Ishikawa (cell line): ENCODE results near the gene SKI.

Experiments
- CEBPB ChIP-seq: IDR thresholded peaks from 2 replicates; pipeline ENCODE4 v1.6.1; 2012
- CREB1 ChIP-seq: IDR thresholded peaks from 2 replicates; pipeline ENCODE4 v1.6.1; 2012; ENCODE audit warnings: low read depth
- EGR1 ChIP-seq: IDR thresholded peaks from 2 replicates; pipeline ENCODE4 v1.6.1; 2012
- EP300 ChIP-seq: IDR thresholded peaks from 2 replicates; pipeline ENCODE4 v1.6.1; 2012; ENCODE audit warnings: borderline replicate concordance
- FOXM1 ChIP-seq: IDR thresholded peaks from 2 replicates; pipeline ENCODE4 v1.6.1; 2012; ENCODE audit warnings: low read depth, borderline replicate concordance
- NFIC ChIP-seq: IDR thresholded peaks from 2 replicates; pipeline ENCODE4 v1.6.1; 2012
- RAD21 ChIP-seq: IDR thresholded peaks from 2 replicates; pipeline ENCODE4 v1.6.1; 2012; ENCODE audit warnings: low read depth
- TAF1 ChIP-seq: IDR thresholded peaks from 2 replicates; pipeline ENCODE4 v1.6.1; 2012; ENCODE audit warnings: low read depth, mild to moderate bottlenecking
- TCF12 ChIP-seq: IDR thresholded peaks from 2 replicates; pipeline ENCODE4 v1.6.1; 2012; ENCODE audit warnings: low read depth
- TEAD4 ChIP-seq: IDR thresholded peaks from 2 replicates; pipeline ENCODE4 v1.6.1; 2012
- YY1 ChIP-seq: IDR thresholded peaks from 2 replicates; pipeline ENCODE4 v1.6.1; 2012; ENCODE audit warnings: low read depth
- ZBTB7A ChIP-seq: IDR thresholded peaks from 2 replicates; pipeline ENCODE4 v1.6.1; 2012; ENCODE audit warnings: low read depth
- TF ChIP-seq, protein P1 (sequence below): IDR thresholded peaks from 2 replicates; pipeline ENCODE4 v1.6.1; 2012; ENCODE audit warnings: low read depth, mild to moderate bottlenecking
- TF ChIP-seq, protein P2 (sequence below): IDR thresholded peaks from 2 replicates; pipeline ENCODE4 v1.6.1; 2012
- TF ChIP-seq, protein P3 (sequence below): IDR thresholded peaks from 2 replicates; pipeline ENCODE4 v1.6.1; 2012

Gene SKI

DNA sequence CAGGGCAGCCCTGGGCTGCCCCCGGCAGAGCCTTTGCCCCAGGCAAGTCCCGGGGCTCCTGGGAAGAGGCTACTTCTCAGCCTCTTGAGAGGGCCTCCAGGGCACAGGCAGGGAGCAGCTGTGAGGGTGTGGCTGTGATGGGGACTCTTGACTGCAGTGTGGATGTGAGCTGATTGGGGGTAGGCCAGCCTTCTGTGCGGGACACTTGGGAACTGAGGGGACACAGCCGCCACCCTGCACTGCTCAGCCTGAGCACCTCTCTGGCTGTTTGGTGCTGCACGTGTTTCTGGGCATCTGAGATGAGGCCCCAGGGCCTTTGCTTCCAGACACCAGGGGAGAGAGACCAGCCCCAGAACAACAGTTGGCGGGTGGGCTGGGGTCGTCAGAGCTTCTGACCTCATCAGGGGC is 62.1 kb downstream of the SKI start:
- TF ChIP-seq FOXM1 (no peak), TCF12 (no peak), CEBPB (no peak), RAD21 (no peak), NFIC (no peak), EGR1 (no peak), TEAD4 (no peak)
- TF ChIP-seq, protein P1, sequence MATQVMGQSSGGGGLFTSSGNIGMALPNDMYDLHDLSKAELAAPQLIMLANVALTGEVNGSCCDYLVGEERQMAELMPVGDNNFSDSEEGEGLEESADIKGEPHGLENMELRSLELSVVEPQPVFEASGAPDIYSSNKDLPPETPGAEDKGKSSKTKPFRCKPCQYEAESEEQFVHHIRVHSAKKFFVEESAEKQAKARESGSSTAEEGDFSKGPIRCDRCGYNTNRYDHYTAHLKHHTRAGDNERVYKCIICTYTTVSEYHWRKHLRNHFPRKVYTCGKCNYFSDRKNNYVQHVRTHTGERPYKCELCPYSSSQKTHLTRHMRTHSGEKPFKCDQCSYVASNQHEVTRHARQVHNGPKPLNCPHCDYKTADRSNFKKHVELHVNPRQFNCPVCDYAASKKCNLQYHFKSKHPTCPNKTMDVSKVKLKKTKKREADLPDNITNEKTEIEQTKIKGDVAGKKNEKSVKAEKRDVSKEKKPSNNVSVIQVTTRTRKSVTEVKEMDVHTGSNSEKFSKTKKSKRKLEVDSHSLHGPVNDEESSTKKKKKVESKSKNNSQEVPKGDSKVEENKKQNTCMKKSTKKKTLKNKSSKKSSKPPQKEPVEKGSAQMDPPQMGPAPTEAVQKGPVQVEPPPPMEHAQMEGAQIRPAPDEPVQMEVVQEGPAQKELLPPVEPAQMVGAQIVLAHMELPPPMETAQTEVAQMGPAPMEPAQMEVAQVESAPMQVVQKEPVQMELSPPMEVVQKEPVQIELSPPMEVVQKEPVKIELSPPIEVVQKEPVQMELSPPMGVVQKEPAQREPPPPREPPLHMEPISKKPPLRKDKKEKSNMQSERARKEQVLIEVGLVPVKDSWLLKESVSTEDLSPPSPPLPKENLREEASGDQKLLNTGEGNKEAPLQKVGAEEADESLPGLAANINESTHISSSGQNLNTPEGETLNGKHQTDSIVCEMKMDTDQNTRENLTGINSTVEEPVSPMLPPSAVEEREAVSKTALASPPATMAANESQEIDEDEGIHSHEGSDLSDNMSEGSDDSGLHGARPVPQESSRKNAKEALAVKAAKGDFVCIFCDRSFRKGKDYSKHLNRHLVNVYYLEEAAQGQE: no peak

DNA sequence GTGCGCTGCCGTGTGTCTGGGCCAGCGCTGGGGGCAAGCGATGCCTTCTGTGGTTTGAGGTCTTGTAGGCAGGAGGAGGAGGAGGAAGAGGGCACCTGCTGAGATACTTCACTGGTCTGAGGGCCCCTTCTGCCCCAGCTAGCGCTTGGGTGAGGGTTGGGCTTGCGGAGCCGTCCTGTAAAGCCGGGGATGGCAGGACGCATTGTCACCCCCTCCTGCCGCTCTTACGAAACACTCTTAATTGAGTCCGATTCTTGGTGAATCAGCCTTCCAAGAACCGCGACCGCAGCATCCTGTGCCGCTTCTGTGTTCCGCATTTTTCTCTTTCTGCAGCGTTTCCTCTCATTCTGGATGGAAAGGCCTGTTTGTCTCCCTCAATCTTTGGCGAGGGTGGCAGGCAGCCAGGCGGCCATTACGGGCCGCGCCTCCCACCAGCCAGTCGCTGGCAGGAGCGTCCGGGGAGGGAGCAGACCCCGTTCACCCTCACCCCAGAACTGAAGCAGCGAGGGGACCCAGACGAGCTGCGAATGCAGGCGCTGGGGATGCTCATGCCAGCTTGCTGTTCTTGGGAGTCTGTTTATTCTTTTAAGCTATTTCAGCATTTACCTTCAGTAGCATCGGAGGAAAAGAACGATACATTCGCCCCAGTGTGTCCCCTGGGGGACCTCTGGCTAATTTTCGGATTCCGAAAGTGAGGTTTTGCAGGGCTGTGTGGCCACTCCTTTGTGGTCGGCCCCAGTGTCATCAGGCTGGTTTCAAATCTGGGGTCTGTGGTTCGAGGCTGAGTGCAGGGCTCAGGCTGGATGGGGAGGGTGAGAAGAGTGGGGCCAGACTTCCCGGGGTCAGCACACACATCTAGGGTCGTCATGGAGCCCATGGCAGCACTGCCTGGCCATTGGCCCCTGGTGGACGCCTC is 62.7 kb downstream of the SKI start:
- no peak for TF ChIP-seq ZBTB7A
- TF ChIP-seq YY1: no peak
- TF ChIP-seq CEBPB: no peak
- TF ChIP-seq EP300: no peak
- TF ChIP-seq FOXM1: no peak
- no peak for TF ChIP-seq TAF1
- no peak for TF ChIP-seq EGR1
- no peak for TF ChIP-seq CREB1
- TF ChIP-seq, protein P2, sequence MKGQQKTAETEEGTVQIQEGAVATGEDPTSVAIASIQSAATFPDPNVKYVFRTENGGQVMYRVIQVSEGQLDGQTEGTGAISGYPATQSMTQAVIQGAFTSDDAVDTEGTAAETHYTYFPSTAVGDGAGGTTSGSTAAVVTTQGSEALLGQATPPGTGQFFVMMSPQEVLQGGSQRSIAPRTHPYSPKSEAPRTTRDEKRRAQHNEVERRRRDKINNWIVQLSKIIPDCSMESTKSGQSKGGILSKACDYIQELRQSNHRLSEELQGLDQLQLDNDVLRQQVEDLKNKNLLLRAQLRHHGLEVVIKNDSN: no peak
- TF ChIP-seq TEAD4: no peak
- TF ChIP-seq, protein P3, sequence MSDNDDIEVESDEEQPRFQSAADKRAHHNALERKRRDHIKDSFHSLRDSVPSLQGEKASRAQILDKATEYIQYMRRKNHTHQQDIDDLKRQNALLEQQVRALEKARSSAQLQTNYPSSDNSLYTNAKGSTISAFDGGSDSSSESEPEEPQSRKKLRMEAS: no peak
- TF ChIP-seq, protein P1: no peak
- TF ChIP-seq NFIC: no peak
- TF ChIP-seq TCF12: no peak

DNA sequence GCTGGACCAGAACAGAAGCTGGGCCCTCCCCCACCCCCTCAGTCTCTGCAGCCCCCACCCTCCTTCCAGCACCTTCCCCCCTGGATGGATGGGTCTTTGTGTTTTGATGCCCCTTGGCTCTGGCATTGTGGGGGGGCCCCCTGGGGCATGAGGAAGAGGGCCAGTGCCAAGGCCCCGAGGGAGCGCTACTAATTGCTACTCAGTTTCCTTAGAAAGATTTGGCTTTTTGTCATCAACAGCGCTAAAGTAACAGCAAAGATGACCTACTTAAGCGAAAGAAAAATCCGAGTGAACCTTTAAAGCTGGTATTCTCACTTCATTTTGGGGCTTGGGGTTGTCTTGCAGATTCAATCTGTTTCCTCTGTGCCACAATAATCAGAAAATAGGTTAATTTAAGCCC is 63.5 kb downstream of the SKI start:
- TF ChIP-seq, protein P1: no peak
- TF ChIP-seq YY1 (no peak), TAF1 (no peak), FOXM1 (no peak), EGR1 (no peak), TEAD4 (no peak), RAD21 (no peak), CREB1 (no peak), EP300 (no peak), CEBPB (no peak), ZBTB7A (no peak), TCF12 (no peak), NFIC (no peak)
- TF ChIP-seq, protein P2: no peak
- TF ChIP-seq, protein P3: no peak
